NCI-H2107 (cell line): ENCODE data around the gene TXNDC8.
"Not testable (repeated sequence)": the region's sequence is repeated elsewhere in the genome, so short reads cannot be mapped to it uniquely, and the experiment has no call there.

Source experiments
- DNase-seq: peaks from one replicate; lab custom pipeline; 2025; lab: John Stamatoyannopoulos, UW

Gene TXNDC8

GRCh38 chr9:110337727-110338126, at the start of gene TXNDC8:
TXNDC8 (minus strand) TSS chr9:110337863.
- no peak for DNase-seq

GRCh38 chr9:110383491-110383890, 45.8 kb upstream of the TXNDC8 start:
- no peak for DNase-seq

- no peak for DNase-seq
Observed at GRCh38 chr9:110382731-110383130, 45.1 kb upstream of the TXNDC8 start.

GRCh38 chr9:110371411-110372007, 33.8 kb upstream of the TXNDC8 start:
- no peak for DNase-seq

GRCh38 chr9:110370315-110370714, 32.7 kb upstream of the TXNDC8 start:
- no peak for DNase-seq

GRCh38 chr9:110364451-110364850, 26.8 kb upstream of the TXNDC8 start:
- DNase-seq: no peak

- DNase-seq: not testable (repeated sequence)
Observed at GRCh38 chr9:110358992-110359391, 21.3 kb upstream of the TXNDC8 start.

GRCh38 chr9:110357505-110357904, 19.8 kb upstream of the TXNDC8 start:
- no peak for DNase-seq

- no peak for DNase-seq
Observed at GRCh38 chr9:110356639-110357395, 19.2 kb upstream of the TXNDC8 start.

GRCh38 chr9:110355911-110356310, 18.2 kb upstream of the TXNDC8 start:
- DNase-seq: no peak

GRCh38 chr9:110351009-110351467, 13.4 kb upstream of the TXNDC8 start:
- no peak for DNase-seq

- no peak for DNase-seq
Observed at GRCh38 chr9:110346325-110346724, 8.7 kb upstream of the TXNDC8 start.

- DNase-seq: no peak
Observed at GRCh38 chr9:110344821-110345220, 7.2 kb upstream of the TXNDC8 start.

GRCh38 chr9:110343551-110343950, 5.9 kb upstream of the TXNDC8 start:
- no peak for DNase-seq

GRCh38 chr9:110340306-110340705, 2.6 kb upstream of the TXNDC8 start:
- DNase-seq: no peak

GRCh38 chr9:110338143-110338542, 480 bp upstream of the TXNDC8 start:
- DNase-seq: no peak

GRCh38 chr9:110336363-110336762, 1.3 kb downstream of the TXNDC8 start:
- DNase-seq: no peak

GRCh38 chr9:110334871-110335270, 2.8 kb downstream of the TXNDC8 start:
- no peak for DNase-seq

GRCh38 chr9:110334183-110334582, 3.5 kb downstream of the TXNDC8 start:
- no peak for DNase-seq

GRCh38 chr9:110332766-110333165, 4.9 kb downstream of the TXNDC8 start:
- no peak for DNase-seq

GRCh38 chr9:110330484-110331105, 7.1 kb downstream of the TXNDC8 start:
- no peak for DNase-seq

- DNase-seq: no peak
Observed at GRCh38 chr9:110329639-110330230, 7.9 kb downstream of the TXNDC8 start.

- DNase-seq: no peak
Observed at GRCh38 chr9:110328763-110329162, 8.9 kb downstream of the TXNDC8 start.
